ENCODE measurements around the gene MT1M.

MT1M gene

GRCh38 chr16:56635441-56635967 is 3.0 kb downstream of the MT1M start:
- no peaks in the 10 kb centered on the region for H3K9me3 ChIP-seq

GRCh38 chr16:56636616-56637413 is 4.4 kb downstream of the MT1M start:
- H3K4me3 ChIP-seq, result no peak overlapping the region
- peak overlapping the region in 1 of 2 donors; percentile 79 for H3K27ac ChIP-seq
- TF ChIP-seq CTCF (IDR thresholded peaks at IDR 0.05), result no peak
- H3K36me3 ChIP-seq, result no peaks in the 10 kb centered on the region
- H3K4me1 ChIP-seq, result peaks cover 0 to 56% (median 29%) of the 10 kb centered on the region in 4 donors
- no peak for DNase-seq
- intact Hi-C loops (cut with DNase I; ENCODE audit: low total_unique reads), result no loop called here
- no peaks in the 10 kb centered on the region for H3K9me3 ChIP-seq
- H3K27me3 ChIP-seq, result no peaks in the 10 kb centered on the region

More at GRCh38 chr16:56635441-56635967, 3.0 kb downstream of the MT1M start:
- no peak for DNase-seq
- Histone ChIP-seq H3K27ac (peak overlapping the region; percentile 28 to 95), H3K4me3 (peak overlapping the region in 1 of 2 donors; percentile 67), H3K36me3 (no peaks in the 10 kb centered on the region), H3K27me3 (no peaks in the 10 kb centered on the region), H3K4me1 (peaks cover 0 to 64% (median 31%) of the 10 kb centered on the region in 4 donors)
- no peak for TF ChIP-seq CTCF (IDR thresholded peaks at IDR 0.05)
- intact Hi-C loops (cut with DNase I; ENCODE audit: low total_unique reads), result no loop called here

GRCh38 chr16:56637814-56638750 is 5.6 kb downstream of the MT1M start, which contains the start of gene MT1A:
TSS of gene MT1A (plus strand) at chr16:56638666. CDS start at chr16:56638739, 73 bp downstream.
- Histone ChIP-seq H3K4me1 (peaks cover 0 to 50% (median 31%) of the 10 kb centered on the region in 4 donors), H3K9me3 (no peaks in the 10 kb centered on the region), H3K36me3 (no peaks in the 10 kb centered on the region), H3K27ac (peak within 1 kb of the TSS; percentile 79 to 82), H3K27me3 (no peaks in the 10 kb centered on the region), H3K4me3 (peak within 1 kb of the TSS; percentile 50 to 57)
- intact Hi-C loops (cut with DNase I; ENCODE audit: low total_unique reads), result no loop called here
- DNase-seq, result peak; percentile 85 to 95
- no peak for TF ChIP-seq CTCF (IDR thresholded peaks at IDR 0.05)

- Histone ChIP-seq H3K4me3 (peak overlapping the region in 1 of 2 donors; percentile 57), H3K4me1 (peaks cover 0 to 50% (median 34%) of the 10 kb centered on the region in 4 donors), H3K9me3 (no peaks in the 10 kb centered on the region), H3K36me3 (no peaks in the 10 kb centered on the region), H3K27me3 (no peaks in the 10 kb centered on the region), H3K27ac (peak overlapping the region; percentile 79 to 82)
- DNase-seq, result no peak
- intact Hi-C loops (cut with DNase I; ENCODE audit: low total_unique reads), result no loop called here
- no peak for TF ChIP-seq CTCF (IDR thresholded peaks at IDR 0.05)
Measured at GRCh38 chr16:56639045-56639444, 6.6 kb downstream of the MT1M start.

- Histone ChIP-seq H3K4me3 (no peak overlapping the region), H3K27me3 (no peaks in the 10 kb centered on the region), H3K36me3 (no peaks in the 10 kb centered on the region), H3K9me3 (no peaks in the 10 kb centered on the region), H3K4me1 (peaks cover 0 to 40% (median 29%) of the 10 kb centered on the region in 4 donors), H3K27ac (no peak overlapping the region)
- intact Hi-C loops (cut with DNase I; ENCODE audit: low total_unique reads), result loop anchor here (5.0 kb wide), 1 partner anchor 33 kb away; the partner anchor contains the start of gene MT2A
- no peak for DNase-seq
- no peak for TF ChIP-seq CTCF (IDR thresholded peaks at IDR 0.05)
Measured at GRCh38 chr16:56640076-56640475, 7.6 kb downstream of the MT1M start.
